Measurements from ENCODE around the gene MACROD1. TPM values are rescaled to one million over a fixed set of nuclear protein-coding genes. Genes with fewer than 3 reads are reported as not detected.

MACROD1 gene
- total and polyA plus RNA-seq, 9 of the 15 experiments (the other 6 are each of a cell fraction or from before 2014, with no cell fraction given), result 1.1 to 60.0 (median 26.4) TPM

GRCh38 chr11:64073542-64073941, 92.4 kb downstream of the MACROD1 start (continued):
- no peak for TF ChIP-seq CBX3 (IDR thresholded peaks at IDR 0.05; ENCODE audit: borderline replicate concordance in 1 of 2, low read length in 2 of 2)

DNA sequence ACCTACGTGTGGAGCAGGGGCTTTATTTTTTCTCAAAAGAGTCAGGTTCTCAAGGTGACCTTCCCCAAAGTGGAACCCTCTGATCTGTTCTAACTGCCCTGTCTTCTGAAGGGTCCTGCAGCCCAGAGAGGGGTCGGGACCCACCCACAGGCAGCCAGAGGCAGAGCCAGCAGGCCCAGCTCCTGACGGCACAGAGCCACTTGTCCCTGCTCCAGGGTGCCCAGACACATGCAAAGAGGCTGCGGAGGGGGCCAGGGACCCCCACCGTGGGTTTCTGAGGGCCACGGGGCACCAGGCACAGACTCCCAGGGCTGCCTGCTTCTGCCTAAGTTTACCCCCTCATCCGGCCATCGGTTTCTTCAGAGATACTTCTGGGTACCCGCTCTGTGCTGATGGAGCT, 93.0 kb downstream of the MACROD1 start:
- H3K4me3 ChIP-seq, result no peak overlapping the region
- TF ChIP-seq ZNF76 (CRISPR knock-in tag; IDR thresholded peaks at IDR 0.05; ENCODE audit: borderline replicate concordance) (no peak), ZBTB7A (IDR thresholded peaks at IDR 0.05; ENCODE audit: borderline replicate concordance, control insufficient read depth, low read depth, low read length) (peak; percentile 29; the same call in 1 of the 2 replicates)
- no peak overlapping the region for H3K9ac ChIP-seq (ENCODE audit: insufficient read depth in 1 of 2, low read depth in 2 of 2, low read length in 2 of 2)
- H3K4me1 ChIP-seq (replicated peaks in 1 of 2; ENCODE audit: control insufficient read depth in 2 of 2, insufficient read depth in 2 of 2, low read length in 2 of 2), result peaks cover 6 to 36% of the 10 kb centered on the region in 2 experiments; a peak in 4 of 5 replicates
- DNase-seq (ENCODE audit: extremely low read depth in 1 of 4, low spot score in 3 of 4), result no peak
- no peak overlapping the region for H3K27ac ChIP-seq (ENCODE audit: extremely low read depth, low read depth, low read length)
- no peak for ATAC-seq
- H3K9me3 ChIP-seq (replicated peaks; ENCODE audit: control insufficient read depth, insufficient read depth, low read depth, low read length), result no peaks in the 10 kb centered on the region
- FAIRE-seq, result no peak
- H3K79me2 ChIP-seq (ENCODE audit: control insufficient read depth, insufficient read depth, low read length), result no peaks in the 10 kb centered on the region
- no peak overlapping the region for H2AFZ ChIP-seq (ENCODE audit: low read depth, low read length)
- ChIA-PET POLR2A (interaction anchor here (0.6 kb wide), 1 partner anchor 10 kb away, joined by 3 read pairs; no protein-coding TSS in a partner anchor), CTCF (ENCODE audit: low intra/inter-chr PET ratio) (no interaction called here)
- in situ Hi-C loops (cut with MboI) (no loop called here), intact Hi-C loops (cut with micrococcal nuclease) (no loop called here)
- 61% methylated on average over 8 of the region's 9 CpGs for WGBS (ENCODE audit: insufficient coverage, low coverage, missing lambda C conversion rate)
- H3K36me3 ChIP-seq (ENCODE audit: control insufficient read depth, insufficient read depth, low read length), result no peaks in the 10 kb centered on the region
- H3K4me2 ChIP-seq (ENCODE audit: insufficient read depth, low read length), result no peak overlapping the region
- BruUV-seq (replicated peaks), result no TSS peak
- no peaks in the 10 kb centered on the region for H3K27me3 ChIP-seq (ENCODE audit: control insufficient read depth in 2 of 2, insufficient read depth in 2 of 2, low read length in 2 of 2)
- no peaks in the 10 kb centered on the region for H3K9me1 ChIP-seq (ENCODE audit: control insufficient read depth, insufficient read depth, low read length)
- peaks cover 31% of the 10 kb centered on the region for H4K20me1 ChIP-seq (replicated peaks; ENCODE audit: control insufficient read depth, insufficient read depth, low read length)

GRCh38 chr11:64072403-64072802, 93.5 kb downstream of the MACROD1 start:
- no peak overlapping the region for H3K27ac ChIP-seq (ENCODE audit: extremely low read depth, low read depth, low read length)
- intact Hi-C loops (cut with micrococcal nuclease), result no loop called here
- CTCF ChIA-PET (ENCODE audit: low intra/inter-chr PET ratio), result no interaction called here
- H3K4me1 ChIP-seq (replicated peaks in 1 of 2; ENCODE audit: control insufficient read depth in 2 of 2, insufficient read depth in 2 of 2, low read length in 2 of 2), result peaks cover 6 to 37% of the 10 kb centered on the region in 2 experiments; a peak in 4 of 5 replicates
- H3K9ac ChIP-seq (ENCODE audit: insufficient read depth in 1 of 2, low read depth in 2 of 2, low read length in 2 of 2), result no peak overlapping the region
- H2AFZ ChIP-seq (ENCODE audit: low read depth, low read length), result no peak overlapping the region
- no peaks in the 10 kb centered on the region for H3K27me3 ChIP-seq (ENCODE audit: control insufficient read depth in 2 of 2, insufficient read depth in 2 of 2, low read length in 2 of 2)
- H3K4me2 ChIP-seq (ENCODE audit: insufficient read depth, low read length), result no peak overlapping the region
- no peaks in the 10 kb centered on the region for H3K36me3 ChIP-seq (ENCODE audit: control insufficient read depth, insufficient read depth, low read length)
- H3K79me2 ChIP-seq (ENCODE audit: control insufficient read depth, insufficient read depth, low read length), result no peaks in the 10 kb centered on the region
- WGBS (ENCODE audit: insufficient coverage, low coverage, missing lambda C conversion rate), result 72% methylated on average over 8 of the region's 8 CpGs
- no TSS peak for BruUV-seq (replicated peaks)
- FAIRE-seq (no peak), ATAC-seq (no peak), DNase-seq (ENCODE audit: extremely low read depth in 1 of 4, low spot score in 3 of 4) (no peak)
- H3K9me1 ChIP-seq (ENCODE audit: control insufficient read depth, insufficient read depth, low read length), result no peaks in the 10 kb centered on the region
- H4K20me1 ChIP-seq (replicated peaks; ENCODE audit: control insufficient read depth, insufficient read depth, low read length), result peaks cover 31% of the 10 kb centered on the region
- H3K4me3 ChIP-seq, result no peak overlapping the region
- in situ Hi-C loops (cut with MboI), result no loop called here
- POLR2A ChIA-PET, result no interaction called here
- no peaks in the 10 kb centered on the region for H3K9me3 ChIP-seq (replicated peaks; ENCODE audit: control insufficient read depth, insufficient read depth, low read depth, low read length)
- no peak for TF ChIP-seq ZFP30 (CRISPR knock-in tag; IDR thresholded peaks at IDR 0.05; ENCODE audit: borderline replicate concordance)
- TF ChIP-seq ZC3H11A (IDR thresholded peaks at IDR 0.05; ENCODE audit: low read depth, low read length), result no peak
- TF ChIP-seq, protein P1, sequence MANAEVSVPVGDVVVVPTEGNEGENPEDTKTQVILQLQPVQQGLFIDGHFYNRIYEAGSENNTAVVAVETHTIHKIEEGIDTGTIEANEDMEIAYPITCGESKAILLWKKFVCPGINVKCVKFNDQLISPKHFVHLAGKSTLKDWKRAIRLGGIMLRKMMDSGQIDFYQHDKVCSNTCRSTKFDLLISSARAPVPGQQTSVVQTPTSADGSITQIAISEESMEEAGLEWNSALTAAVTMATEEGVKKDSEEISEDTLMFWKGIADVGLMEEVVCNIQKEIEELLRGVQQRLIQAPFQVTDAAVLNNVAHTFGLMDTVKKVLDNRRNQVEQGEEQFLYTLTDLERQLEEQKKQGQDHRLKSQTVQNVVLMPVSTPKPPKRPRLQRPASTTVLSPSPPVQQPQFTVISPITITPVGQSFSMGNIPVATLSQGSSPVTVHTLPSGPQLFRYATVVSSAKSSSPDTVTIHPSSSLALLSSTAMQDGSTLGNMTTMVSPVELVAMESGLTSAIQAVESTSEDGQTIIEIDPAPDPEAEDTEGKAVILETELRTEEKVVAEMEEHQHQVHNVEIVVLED (CRISPR knock-in tag; IDR thresholded peaks at IDR 0.05), result no peak
- no peak for TF ChIP-seq CGGBP1 (CRISPR knock-in tag; IDR thresholded peaks at IDR 0.05)
- TF ChIP-seq ZNF41 (CRISPR knock-in tag; conservative IDR thresholded peaks at IDR 0.05), result no peak
- TF ChIP-seq SMAD3 (CRISPR knock-in tag; conservative IDR thresholded peaks at IDR 0.05), result no peak
- no peak for TF ChIP-seq EHMT2 (IDR thresholded peaks at IDR 0.05)
- TF ChIP-seq ZNF253 (CRISPR knock-in tag; conservative IDR thresholded peaks at IDR 0.05), result no peak
- TF ChIP-seq NEUROD1 (IDR thresholded peaks at IDR 0.05; ENCODE audit: borderline replicate concordance, low read depth, low read length, partially characterized antibody), result no peak
- no peak for TF ChIP-seq MBD2 (IDR thresholded peaks at IDR 0.05; ENCODE audit: borderline replicate concordance, low read depth)
- TF ChIP-seq ZNF217 (CRISPR knock-in tag; IDR thresholded peaks at IDR 0.05), result no peak
- TF ChIP-seq FOXJ3 (CRISPR knock-in tag; IDR thresholded peaks at IDR 0.05), result no peak
